H1 (cell line): ENCODE results near the gene TAS1R3. TPM values are rescaled to one million over a fixed set of nuclear protein-coding genes. Genes with fewer than 3 reads are reported as not detected.

Source experiments
- CTCF ChIA-PET: fragments of 300-600 bp; sonication (Branson Sonifier 250); formaldehyde crosslinking; loops from one replicate; lab custom pipeline; 2021; ENCODE audit not compliant: partially characterized antibody; lab: Charles Lee
- POLR2A ChIA-PET: fragments of 300-600 bp; sonication (Branson Sonifier 250); formaldehyde crosslinking; loops from one replicate; lab custom pipeline; 2021; ENCODE audit warnings: inconsistent platforms; ENCODE audit not compliant: partially characterized antibody; lab: Charles Lee
- DNase-seq, 2 experiments: peaks; one replicate each; pipeline versions ENCODE4 v3.0.0 to v3.0.0-alpha.2; 2010 to 2022; ENCODE audit warnings: low spot score in 2 of 2, low read depth in 1 of 2, mixed read lengths in 1 of 2
- FAIRE-seq: peaks from 2 replicates; lab custom pipeline; 2011; peaks lifted over from hg19 to GRCh38; lab: Jason Lieb, UNC
- H2AFZ ChIP-seq: 2 replicates; pipeline ENCODE4 v1.8.1; 2012; ENCODE audit warnings: low read length, inconsistent platforms
- H2AK5ac ChIP-seq: 2 replicates; pipeline ENCODE4 v1.6.1; 2013; ENCODE audit warnings: low read depth, low read length
- H2BK120ac ChIP-seq: replicated peaks from 2 replicates; pipeline ENCODE3; 2013; ENCODE audit warnings: low read depth, low read length, inconsistent platforms
- H2BK12ac ChIP-seq: 2 replicates; pipeline ENCODE4 v1.6.1; 2013; ENCODE audit warnings: low read depth, low read length
- H2BK15ac ChIP-seq: 2 replicates; pipeline ENCODE4 v1.6.1; 2013; ENCODE audit warnings: low read length
- H2BK20ac ChIP-seq: 2 replicates; pipeline ENCODE4 v1.6.1; 2013; ENCODE audit warnings: low read length
- H2BK5ac ChIP-seq: 2 replicates; pipeline ENCODE4 v1.6.1; 2013; ENCODE audit warnings: low read depth, low read length
- H3K14ac ChIP-seq: 2 replicates; pipeline ENCODE4 v1.6.1; 2013; ENCODE audit warnings: inconsistent platforms; ENCODE audit not compliant: insufficient read length
- H3K18ac ChIP-seq: 2 replicates; pipeline ENCODE4 v1.6.1; 2013; ENCODE audit warnings: low read length; ENCODE audit errors: extremely low read depth
- H3K23ac ChIP-seq: 2 replicates; pipeline ENCODE4 v1.6.1; 2013; ENCODE audit warnings: inconsistent platforms; ENCODE audit not compliant: insufficient read length
- H3K23me2 ChIP-seq: 2 replicates; pipeline ENCODE4 v1.6.1; 2013; ENCODE audit warnings: low read depth, low read length
- H3K27ac ChIP-seq: 2 replicates; pipeline ENCODE4 v1.6.1; 2011; ENCODE audit warnings: low read depth, low read length, inconsistent platforms
- H3K27me3 ChIP-seq, 4 experiments: replicated peaks in 1 of 4; 1 replicate in 1 of 4; 2 replicates in 3 of 4; pipeline versions ENCODE4 v1.6.1 to v1.8.1; 2011 to 2013; ENCODE audit warnings: low read length in 3 of 4, mild to moderate bottlenecking in 3 of 4, inconsistent platforms in 2 of 4, mixed read lengths in 2 of 4, moderate library complexity in 1 of 4; ENCODE audit not compliant: control insufficient read depth in 3 of 4, insufficient read depth in 3 of 4; ENCODE audit errors: extremely low read depth in 1 of 4
- H3K36me3 ChIP-seq, 4 experiments: 2 replicates each; pipeline versions ENCODE4 v1.6.1 to v1.8.1; 2011 to 2013; ENCODE audit warnings: mild to moderate bottlenecking in 4 of 4, low read length in 3 of 4, moderate library complexity in 2 of 4, control low read depth in 1 of 4, inconsistent platforms in 1 of 4; ENCODE audit not compliant: insufficient read depth in 4 of 4, control insufficient read depth in 2 of 4
- H3K4ac ChIP-seq: replicated peaks from 2 replicates; pipeline ENCODE3; 2013; ENCODE audit warnings: low read length, low read depth, mixed read lengths, inconsistent platforms; ENCODE audit not compliant: insufficient read length
- H3K4me1 ChIP-seq, 4 experiments: replicated peaks in 1 of 4; 1 replicate in 1 of 4; 2 replicates in 3 of 4; pipeline versions ENCODE4 v1.6.1 to v1.8.1; 2011 to 2013; ENCODE audit warnings: low read length in 3 of 4, inconsistent platforms in 2 of 4, mixed read lengths in 1 of 4; ENCODE audit not compliant: insufficient read depth in 4 of 4, control insufficient read depth in 3 of 4
- H3K4me2 ChIP-seq, 2 experiments: 2 replicates each; pipeline versions ENCODE4 v1.6.1 to v1.8.1; 2011 to 2013; ENCODE audit warnings: low read depth in 2 of 2, low read length in 2 of 2, control low read depth in 1 of 2, inconsistent platforms in 1 of 2, mild to moderate bottlenecking in 1 of 2; ENCODE audit not compliant: insufficient read depth in 1 of 2
- H3K4me3 ChIP-seq, 4 experiments: fragments of 200-600, 300-600 bp in 1 of 4; sonication (generic), shearing (Covaris generic), sonication (Bioruptor Twin) in 1 of 4; 2 replicates each; pipeline versions ENCODE4 v1.5.1 to v1.8.1; 2011 to 2016; ENCODE audit warnings: low read length in 4 of 4, low read depth in 3 of 4, control low read depth in 2 of 4, inconsistent platforms in 2 of 4, mild to moderate bottlenecking in 2 of 4, mixed read lengths in 1 of 4, moderate library complexity in 1 of 4; ENCODE audit not compliant: insufficient read depth in 2 of 4; ENCODE audit errors: extremely low read depth in 1 of 4
- H3K56ac ChIP-seq: replicated peaks from 2 replicates; pipeline ENCODE3; 2013; ENCODE audit warnings: low read depth, mild to moderate bottlenecking, mixed read lengths, low read length, inconsistent platforms; ENCODE audit not compliant: insufficient read length
- H3K79me1 ChIP-seq: 2 replicates; pipeline ENCODE4 v1.6.1; 2013; ENCODE audit warnings: low read depth, low read length, control low read depth
- H3K79me2 ChIP-seq, 2 experiments: 2 replicates each; pipeline versions ENCODE4 v1.6.1 to v1.8.1; 2012 to 2013; ENCODE audit warnings: low read length in 2 of 2, mild to moderate bottlenecking in 2 of 2, inconsistent platforms in 1 of 2; ENCODE audit not compliant: insufficient read depth in 2 of 2, control insufficient read depth in 1 of 2
- H3K9ac ChIP-seq, 4 experiments: replicated peaks in 1 of 4; 1 replicate in 1 of 4; 2 replicates in 3 of 4; pipeline versions ENCODE4 v1.6.1 to v1.8.1; 2011 to 2013; ENCODE audit warnings: low read depth in 3 of 4, low read length in 3 of 4, control low read depth in 2 of 4, mild to moderate bottlenecking in 2 of 4, moderate library complexity in 2 of 4, inconsistent platforms in 1 of 4; ENCODE audit errors: extremely low read depth in 1 of 4
- H3K9me3 ChIP-seq, 2 experiments: 2 replicates each; pipeline versions ENCODE4 v1.6.1 to v1.8.1; 2012 to 2013; ENCODE audit warnings: mild to moderate bottlenecking in 2 of 2, moderate library complexity in 2 of 2, control low read depth in 1 of 2, inconsistent platforms in 1 of 2, low read depth in 1 of 2, low read length in 1 of 2, mixed read lengths in 1 of 2; ENCODE audit not compliant: insufficient read depth in 2 of 2
- H4K20me1 ChIP-seq, 2 experiments: replicated peaks in 1 of 2; 2 replicates each; pipeline versions ENCODE3 to v1.8.1; 2011 to 2013; ENCODE audit warnings: inconsistent platforms in 2 of 2, low read length in 2 of 2, mild to moderate bottlenecking in 1 of 2; ENCODE audit not compliant: insufficient read depth in 2 of 2, control insufficient read depth in 1 of 2
- H4K5ac ChIP-seq: 2 replicates; pipeline ENCODE4 v1.6.1; 2013; ENCODE audit warnings: low read length, low read depth, mixed read lengths, inconsistent platforms; ENCODE audit not compliant: insufficient read length
- H4K8ac ChIP-seq: 2 replicates; pipeline ENCODE4 v1.8.0; 2013; ENCODE audit warnings: mild to moderate bottlenecking, moderate library complexity, low read length, inconsistent platforms; ENCODE audit not compliant: insufficient read depth; ENCODE audit errors: extremely low read depth
- H4K91ac ChIP-seq: replicated peaks from 2 replicates; pipeline ENCODE3; 2013; ENCODE audit warnings: low read length, mixed read lengths, inconsistent platforms; ENCODE audit not compliant: insufficient read length
- KDM4A ChIP-seq: IDR thresholded peaks from one replicate; pipeline ENCODE4 v1.7.1; 2012; ENCODE audit warnings: low read depth, mild to moderate bottlenecking, moderate library complexity, low read length, inconsistent platforms; ENCODE audit not compliant: severe bottlenecking
- RAD21 ChIP-seq, 2 experiments: IDR thresholded peaks in 1 of 2; conservative IDR thresholded peaks in 1 of 2; 2 replicates each; pipeline ENCODE4 v1.6.1; 2011; ENCODE audit warnings: low read depth in 2 of 2, low read length in 2 of 2, improper control_type of control experiment in 1 of 2, inconsistent platforms in 1 of 2, mild to moderate bottlenecking in 1 of 2, moderate library complexity in 1 of 2
- WGBS, 2 experiments: shearing (Covaris generic) in 1 of 2; methylation state at CpG; one replicate each; pipeline versions ENCODE4 v1.1.6 to v1.1.7; 2013 to 2015; ENCODE audit warnings: low lambda C conversion rate in 2 of 2, mixed read lengths in 2 of 2, inconsistent platforms in 1 of 2, low coverage in 1 of 2, missing lambda C conversion rate in 1 of 2; ENCODE audit not compliant: insufficient replicate concordance in 2 of 2, insufficient coverage in 1 of 2, insufficient read length in 1 of 2; ENCODE audit errors: extremely low coverage in 1 of 2, missing lambda C conversion rate in 1 of 2; 5-methylcytosine and 5-hydroxymethylcytosine counted together
- polyA plus RNA-seq, 7 experiments: library from polyadenylated mRNA; depleted of rRNA in 3 of 7; stranded (reverse) in 5 of 7; unstranded in 2 of 7; fragments of >200 nt in 5 of 7; fragments of 200-250 nt in 2 of 7; gene quantifications; 1 replicate in 5 of 7; 2 replicates in 1 of 7; 4 replicates in 1 of 7; pipeline versions ENCODE4 v1.2.1 to v1.2.3, GENCODE V29; 2011 to 2013; ENCODE audit warnings: missing spikeins in 2 of 7, mixed read lengths in 2 of 7
- total RNA-seq: library from RNA; stranded (reverse); fragmentation: NEBNext Ultra II Directional; extraction: Animal tissue kit (Norgen Biotek cat#: 25700); gene quantifications from 2 replicates; pipeline ENCODE4 v1.2.1, GENCODE V29; 2021

Gene TAS1R3
- total and polyA plus RNA-seq, 2 of the 8 experiments (the other 6 are each of a cell fraction or from before 2014, with no cell fraction given): 0.03 to 0.19 TPM

GRCh38 chr1:1361233-1361981 lies 30.3 kb downstream of the TAS1R3 start:
- peaks cover 6% of the 10 kb centered on the region for H3K23me2 ChIP-seq
- no peak overlapping the region for H3K23ac ChIP-seq
- H4K8ac ChIP-seq: no peak overlapping the region
- ChIA-PET POLR2A (interaction anchor here (0.8 to 1.8 kb wide), 4 partner anchors 10 to 37 kb away, joined by 3 to 7 read pairs (median 4); partner anchors contain the start of gene CCNL2), CTCF (interaction anchor here (0.6 to 2.3 kb wide), 3 partner anchors 10 to 77 kb away, joined by 3 to 17 read pairs (median 5); partner anchors contain the start of gene AURKAIP1)
- H3K79me2 ChIP-seq: no peaks in the 10 kb centered on the region
- no peaks in the 10 kb centered on the region; a peak in 4 of 7 replicates for H3K27me3 ChIP-seq
- no peak overlapping the region for H3K56ac ChIP-seq
- WGBS, 2 experiments: 85% methylated on average over 30 of the region's 35 CpGs; no CpG with 5 or more reads in 1 of the 2 experiments
- peak overlapping the region; percentile 95 for H2BK12ac ChIP-seq
- H3K4me3 ChIP-seq: no peak overlapping the region
- H3K79me1 ChIP-seq: no peaks in the 10 kb centered on the region
- FAIRE-seq (no peak), DNase-seq (no peak)
- no peak overlapping the region for H3K18ac ChIP-seq
- H3K4me1 ChIP-seq: peaks cover 2 to 23% (median 17%) of the 10 kb centered on the region in 4 experiments
- no peak overlapping the region for H2BK120ac ChIP-seq
- 0 out of 2 replicates have a peak overlapping the region, but pooled peaks have one; percentile 87 for H2BK20ac ChIP-seq
- H2BK15ac ChIP-seq: peak overlapping the region; percentile 97; the same call in 1 of the 2 replicates
- no peaks in the 10 kb centered on the region; a peak in 1 of 8 replicates for H3K36me3 ChIP-seq
- no peak overlapping the region for H4K5ac ChIP-seq
- H3K4ac ChIP-seq: no peak overlapping the region
- no peak overlapping the region for H3K27ac ChIP-seq
- H3K14ac ChIP-seq: no peak overlapping the region
- H2AFZ ChIP-seq: no peak overlapping the region
- H2BK5ac ChIP-seq: peak overlapping the region; percentile 66; the same call in 1 of the 2 replicates
- H4K20me1 ChIP-seq: peaks cover 0 to 3% of the 10 kb centered on the region in 2 experiments
- peak overlapping the region; percentile 96; the same call in 1 of the 2 replicates for H2AK5ac ChIP-seq
- H4K91ac ChIP-seq: peak overlapping the region; percentile 94
- peaks cover under 1 to 7% of the 10 kb centered on the region in 2 experiments; a peak in 3 of 4 replicates for H3K9me3 ChIP-seq
- H3K9ac ChIP-seq: no peak overlapping the region; a peak in 1 of 7 replicates
- H3K4me2 ChIP-seq: 0 out of 4 replicates have a peak overlapping the region, but pooled peaks of 1 of the 2 experiments have one; percentile 6
- no peak for TF ChIP-seq KDM4A
- no peak for TF ChIP-seq RAD21 (IDR thresholded peaks at IDR 0.05 in 1 of 2, conservative IDR thresholded peaks at IDR 0.05 in 1 of 2; ENCODE audit: low read depth in 2 of 2, low read length in 2 of 2)
